NCI-H82 (cell line): ENCODE data around the gene ELMO1.

Source experiments
- DNase-seq: peaks from one replicate; lab custom pipeline; 2025; lab: John Stamatoyannopoulos, UW

ELMO1 gene

DNA sequence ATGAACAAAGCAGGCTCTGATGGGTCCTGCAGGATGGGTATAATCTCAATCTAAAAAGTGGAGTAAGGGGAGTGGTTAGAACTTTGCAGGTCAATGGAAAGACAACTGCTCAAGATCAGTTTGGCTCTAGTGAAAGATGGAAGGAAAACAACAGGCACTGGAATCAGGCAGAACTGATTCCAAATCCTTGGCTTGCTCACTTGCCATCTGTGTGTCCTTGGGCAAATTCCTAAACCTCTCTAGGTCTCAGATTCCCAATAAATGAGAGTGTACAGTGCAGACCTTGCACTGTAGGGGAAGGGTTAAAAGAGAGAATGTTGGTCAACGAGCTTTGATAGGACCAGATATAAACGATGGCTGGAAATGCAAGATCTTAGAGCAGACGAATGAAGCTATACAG lies 538.3 kb downstream of the ELMO1 start:
- DNase-seq: no peak

- DNase-seq: no peak
These were observed 541.6 kb downstream of the ELMO1 start for GRCh38 chr7:36906956-36907635.

- peak; percentile 17 for DNase-seq
These were observed 542.2 kb downstream of the ELMO1 start for GRCh38 chr7:36906448-36906847.

DNA sequence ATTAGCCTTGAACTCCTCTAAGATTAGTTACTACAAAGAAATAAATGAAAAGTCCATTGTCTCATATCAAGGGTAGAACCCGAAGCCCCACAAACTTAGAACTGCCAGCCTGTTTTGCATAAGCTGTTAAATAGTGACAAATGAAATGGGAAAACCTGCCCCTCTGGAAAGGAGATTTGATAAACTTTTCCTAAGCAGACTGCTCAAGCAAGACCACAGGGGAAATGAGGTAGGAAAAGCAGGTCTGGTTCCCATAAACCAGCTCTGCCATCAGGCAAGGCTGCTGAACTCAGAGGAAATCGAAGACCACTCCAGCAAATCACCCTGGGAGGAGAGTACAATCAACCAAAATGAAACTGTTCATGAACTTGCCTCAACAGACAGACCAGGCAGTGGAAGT lies 542.8 kb downstream of the ELMO1 start:
- DNase-seq: no peak

- DNase-seq: peak; percentile 86
These were observed 543.9 kb downstream of the ELMO1 start for GRCh38 chr7:36904802-36905201.

- DNase-seq: no peak
These were observed 544.6 kb downstream of the ELMO1 start for GRCh38 chr7:36904101-36904500.

DNA sequence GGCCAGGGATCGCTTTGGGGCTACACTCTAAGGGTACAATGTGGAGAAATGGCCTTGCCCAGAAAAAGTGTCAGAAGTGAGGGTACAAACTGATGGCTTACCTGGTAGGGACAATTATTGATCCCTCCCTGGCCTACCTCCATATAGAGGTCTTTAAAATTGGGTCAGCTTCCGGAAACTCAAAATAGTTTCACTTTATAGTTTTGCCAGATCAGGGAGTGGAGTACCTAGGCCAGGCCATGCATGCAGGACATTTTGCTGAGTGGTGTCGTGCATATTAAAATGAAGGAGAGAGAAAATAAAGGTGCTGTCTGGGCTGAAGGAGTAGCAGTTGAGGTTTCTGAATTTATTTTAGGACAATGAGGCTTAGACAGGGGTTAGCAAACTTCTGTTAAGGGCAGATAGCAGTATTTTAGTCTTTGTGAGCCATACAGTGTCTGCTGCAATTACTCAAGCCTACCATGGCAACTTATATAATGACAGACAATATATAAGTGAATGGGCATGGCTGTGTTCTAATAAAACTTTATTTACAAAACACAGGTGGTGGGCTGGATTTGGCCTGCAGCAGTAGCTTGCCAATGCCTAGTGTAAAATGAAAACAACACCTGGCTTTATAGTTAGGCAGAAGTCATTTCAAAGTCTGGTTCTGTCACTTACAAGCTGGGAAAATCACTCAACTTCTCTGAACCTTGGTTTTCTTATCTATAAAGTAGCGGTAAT lies 547.5 kb downstream of the ELMO1 start:
- DNase-seq: no peak

DNA sequence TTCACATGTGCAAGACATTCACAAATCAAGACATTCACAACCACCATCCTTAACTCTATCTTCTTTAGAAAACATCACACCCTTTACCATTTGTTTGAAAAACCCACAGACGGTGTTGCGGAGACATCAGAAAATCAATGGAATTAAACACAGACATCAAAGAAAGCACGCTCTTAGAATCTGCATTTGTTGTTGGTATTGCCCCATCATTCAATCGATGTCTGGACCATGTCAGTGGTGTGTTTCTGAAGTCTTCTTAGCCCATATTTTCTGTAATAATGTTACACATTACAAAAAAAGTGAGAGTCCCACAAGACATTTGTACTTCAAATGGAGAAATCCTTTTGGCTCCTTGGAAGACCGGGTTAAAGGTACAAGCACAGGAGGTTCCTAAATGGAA lies 550.5 kb downstream of the ELMO1 start:
- DNase-seq: no peak

- no peak for DNase-seq
These were observed 551.6 kb downstream of the ELMO1 start for GRCh38 chr7:36896956-36897590.

GRCh38 chr7:36896418-36896817 lies 552.2 kb downstream of the ELMO1 start:
- DNase-seq: no peak

DNA sequence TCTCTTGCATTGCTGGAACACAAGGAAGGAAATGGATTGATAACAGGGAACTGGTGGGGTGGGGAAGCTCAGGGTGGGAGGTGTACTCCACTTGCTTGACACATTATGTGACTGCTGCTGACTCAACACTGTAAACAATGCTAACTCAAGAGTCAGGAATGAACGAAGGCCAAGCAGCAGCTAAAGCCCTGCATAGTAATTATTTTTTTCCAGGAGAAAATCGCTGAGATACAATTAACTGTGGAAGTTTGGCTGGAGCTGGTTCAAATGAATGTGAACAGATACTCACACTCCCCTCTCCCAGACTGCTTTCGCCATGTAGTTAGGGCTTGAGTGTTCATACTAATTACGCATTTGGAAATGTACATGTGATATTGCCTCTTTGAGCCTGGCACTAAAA lies 553.5 kb downstream of the ELMO1 start:
- no peak for DNase-seq

GRCh38 chr7:36894190-36894589 lies 554.5 kb downstream of the ELMO1 start:
- no peak for DNase-seq

DNA sequence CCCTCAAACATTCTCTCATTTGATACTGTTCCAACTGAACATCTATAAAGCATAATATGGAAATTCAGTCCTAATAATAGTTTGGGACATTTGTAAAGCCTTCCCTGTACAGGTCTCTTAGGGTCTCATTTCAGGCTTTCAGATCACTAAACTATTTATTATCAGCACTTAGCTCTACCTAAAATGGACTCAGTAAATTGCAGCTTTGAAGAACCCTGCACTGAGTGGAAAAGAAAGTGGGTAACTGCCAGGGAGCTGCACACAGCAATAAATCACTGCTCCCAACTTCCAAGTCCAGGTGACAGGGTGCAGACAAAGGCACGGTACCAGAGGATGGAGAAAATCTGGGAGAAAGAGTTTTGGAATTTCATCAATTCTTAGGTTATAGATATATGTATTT lies 559.5 kb downstream of the ELMO1 start:
- no peak for DNase-seq

DNA sequence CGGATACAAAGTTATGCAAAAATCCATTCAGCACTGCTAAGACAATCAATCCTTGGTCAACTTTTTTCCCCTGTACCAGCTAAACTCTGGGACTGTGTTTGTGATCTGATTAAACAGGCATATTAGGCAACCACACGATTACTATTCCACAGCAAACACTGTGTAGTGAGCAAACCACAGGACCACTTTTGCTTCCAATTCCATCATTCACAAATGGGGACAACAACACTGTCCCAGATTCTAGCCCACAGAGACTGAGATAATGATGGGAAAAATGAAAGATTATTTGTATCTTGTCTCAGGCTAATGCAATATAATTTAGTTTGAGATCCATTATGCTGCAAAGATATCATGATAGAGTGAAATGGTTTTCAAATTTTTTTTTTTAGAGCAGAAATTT lies 560.7 kb downstream of the ELMO1 start:
- DNase-seq: no peak

- DNase-seq: no peak
These were observed 561.4 kb downstream of the ELMO1 start for GRCh38 chr7:36887233-36887632.

DNA sequence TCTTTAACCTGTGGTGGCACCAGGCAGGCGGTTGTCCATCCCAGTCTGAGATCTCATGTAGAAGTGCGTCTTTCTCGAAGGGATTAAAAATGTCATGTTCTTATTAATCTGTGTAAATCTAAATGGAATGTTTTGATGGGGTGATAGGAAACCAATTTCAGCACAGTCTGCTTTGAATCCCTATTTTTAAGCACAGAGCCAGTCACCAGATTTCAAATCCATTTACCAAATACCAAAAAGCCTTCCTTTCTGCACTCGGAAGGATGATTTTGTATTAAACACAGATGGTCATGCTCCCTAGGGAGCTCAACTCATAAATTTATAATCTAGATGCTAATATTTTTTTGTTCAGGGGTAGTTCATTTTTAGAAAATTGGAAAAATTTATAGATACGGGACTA lies 563.8 kb downstream of the ELMO1 start:
- DNase-seq: no peak

- DNase-seq: no peak
These were observed 564.3 kb downstream of the ELMO1 start for GRCh38 chr7:36884351-36884750.

DNA sequence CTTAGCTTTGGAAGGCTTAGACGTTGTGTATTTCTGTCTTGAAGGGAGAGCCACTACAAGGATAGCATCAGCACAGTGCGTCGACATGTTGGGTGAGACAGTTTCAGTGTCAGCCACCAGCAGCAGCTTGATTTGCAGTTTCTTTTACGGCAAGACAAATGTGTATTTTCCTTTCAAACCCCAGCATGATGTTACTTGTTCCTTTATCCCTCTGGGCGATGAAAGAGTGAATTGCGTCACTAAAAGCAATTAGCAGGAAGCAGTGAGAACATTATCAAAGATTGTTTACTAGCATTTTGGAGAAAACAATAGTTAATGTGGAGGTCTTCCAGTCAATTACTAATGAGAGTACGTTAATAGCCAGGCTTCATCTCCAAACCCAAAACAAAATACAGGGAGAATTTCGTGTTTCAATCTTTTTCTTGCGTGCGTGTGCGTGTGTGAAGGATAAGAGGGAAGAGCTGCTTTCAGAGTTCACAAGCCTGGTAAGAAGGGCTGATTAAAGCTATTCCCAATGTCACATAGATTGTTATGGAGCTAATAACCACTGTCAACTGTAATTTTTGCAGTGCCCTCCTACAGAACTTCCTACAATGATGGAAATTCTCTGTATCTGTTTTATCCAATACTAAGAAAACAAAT lies 567.3 kb downstream of the ELMO1 start:
- no peak for DNase-seq

- peak; percentile 2 for DNase-seq
These were observed 568.6 kb downstream of the ELMO1 start for GRCh38 chr7:36880108-36880507.

- DNase-seq: no peak
These were observed 569.6 kb downstream of the ELMO1 start for GRCh38 chr7:36879021-36879420.

- DNase-seq: no peak
These were observed 570.4 kb downstream of the ELMO1 start for GRCh38 chr7:36878288-36878687.

GRCh38 chr7:36875794-36876193 lies 572.9 kb downstream of the ELMO1 start:
- DNase-seq: no peak

DNA sequence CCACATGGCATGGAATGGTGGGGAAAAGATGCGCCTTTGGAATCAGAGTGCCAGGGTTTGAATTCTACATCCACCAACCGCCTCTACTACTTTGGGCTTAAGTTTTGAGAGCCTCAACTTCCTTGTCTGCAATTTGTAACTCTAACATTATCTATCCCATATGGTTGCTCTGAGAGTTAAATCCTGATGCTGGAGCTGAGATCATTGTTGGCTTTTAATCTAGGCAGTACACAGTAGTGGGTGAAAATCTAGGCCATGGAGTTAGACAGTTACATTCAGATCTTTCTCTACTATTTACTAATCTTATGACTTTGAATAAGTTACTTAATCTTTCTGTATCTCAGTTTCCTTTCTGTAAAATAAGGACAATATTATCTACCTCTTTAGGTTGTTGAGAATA lies 574.6 kb downstream of the ELMO1 start:
- no peak for DNase-seq
